Spleen (tissue), 11 donors: ENCODE results near the gene C16orf86. TPM values are rescaled to one million over a fixed set of nuclear protein-coding genes. Genes with fewer than 3 reads are reported as not detected.
A peak's percentile ranks its signal among the peaks of the same experiment; 100 is the strongest.
"Not testable (repeated sequence)": the region's sequence is repeated elsewhere in the genome, so short reads cannot be mapped to it uniquely, and the experiment has no call there.

Experiments
- DNase-seq: peaks from one replicate; pipeline ENCODE4 v3.0.0-alpha.2; 2020
- H3K27ac ChIP-seq, 8 donors: fragments of 200-600 bp; sonication (generic) in 7 of 8; 1 replicate in 4 of 8; 2 replicates in 4 of 8; pipeline versions ENCODE4 v1.5.0 to v1.8.0; 2016 to 2021; ENCODE audit warnings: inconsistent platforms in 4 of 8, mild to moderate bottlenecking in 4 of 8, moderate library complexity in 1 of 8
- H3K27me3 ChIP-seq, 7 donors: fragments of 200-600 bp; sonication (generic) in 6 of 7; replicated peaks in 1 of 7; 1 replicate in 4 of 7; 2 replicates in 3 of 7; pipeline versions ENCODE4 v1.5.0 to v1.8.0; 2016 to 2021; ENCODE audit warnings: inconsistent platforms in 3 of 7, mild to moderate bottlenecking in 1 of 7
- H3K36me3 ChIP-seq, 6 donors: fragments of 200-600 bp; sonication (generic) in 5 of 6; 1 replicate in 4 of 6; 2 replicates in 2 of 6; pipeline versions ENCODE4 v1.5.0 to v1.8.0; 2016 to 2021; ENCODE audit warnings: inconsistent platforms in 2 of 6
- H3K4me1 ChIP-seq, 6 donors: fragments of 200-600 bp; sonication (generic) in 5 of 6; 1 replicate in 3 of 6; 2 replicates in 3 of 6; pipeline versions ENCODE4 v1.5.0 to v1.8.0; 2016 to 2021; ENCODE audit warnings: inconsistent platforms in 3 of 6
- H3K4me3 ChIP-seq, 8 donors: fragments of 200-600 bp; sonication (generic) in 7 of 8; 1 replicate in 4 of 8; 2 replicates in 4 of 8; pipeline versions ENCODE4 v1.5.0 to v1.8.0; 2016 to 2021; ENCODE audit warnings: inconsistent platforms in 4 of 8, mild to moderate bottlenecking in 4 of 8, moderate library complexity in 2 of 8
- H3K9me3 ChIP-seq, 8 donors: fragments of 200-600 bp; sonication (generic) in 7 of 8; 1 replicate in 4 of 8; 2 replicates in 4 of 8; pipeline versions ENCODE4 v1.5.0 to v1.8.0; 2016 to 2021; ENCODE audit warnings: inconsistent platforms in 4 of 8
- POLR2A ChIP-seq, 3 donors: fragments of 450-650 bp; IDR thresholded peaks; one replicate each; pipeline ENCODE4 v1.5.1; 2017; ENCODE audit warnings: antibody characterized with exemption in 3 of 3, mild to moderate bottlenecking in 1 of 3
- POLR2AphosphoS5 ChIP-seq, 3 donors: sonication (generic); formaldehyde crosslinking; IDR thresholded peaks; one replicate each; pipeline ENCODE4 v1.5.1; 2017; ENCODE audit warnings: antibody characterized with exemption in 3 of 3
- WGBS, 5 donors: extraction: QIAGEN DNeasy Blood & Tissue Kit in 3 of 5; methylation state at CpG; one replicate each; pipeline versions ENCODE4 v1.1.5 to v1.1.7; 2013 to 2018; 5-methylcytosine and 5-hydroxymethylcytosine counted together
- intact Hi-C: fragments of 100-400 bp; cut with DNase I; formaldehyde crosslinking; loops from one replicate; pipeline ENCODE4 v1.15.0; 2023; ENCODE audit warnings: low total_unique reads
- polyA plus RNA-seq, 3 donors: library from polyadenylated mRNA; stranded (reverse); fragments of 200-250 nt; gene quantifications; one replicate each; pipeline ENCODE4 v1.2.1, GENCODE V29; 2013
- total RNA-seq, 7 donors: library from RNA; depleted of rRNA in 3 of 7; stranded (reverse); fragments of >200 nt in 3 of 7; fragmentation: NEBNext Ultra II Directional in 4 of 7; extraction: Animal tissue kit (Norgen Biotek cat#: 25700) in 4 of 7; gene quantifications; one replicate each; pipeline versions ENCODE4 v1.1.0 to v1.2.1, GENCODE V29; 2016 to 2021
- TF ChIP-seq, protein P1 (sequence below), 11 experiments: fragments of 200-600 bp in 7 of 11; fragments of 450-650 bp in 4 of 11; sonication (generic) in 4 of 11; IDR thresholded peaks in 8 of 11; conservative IDR thresholded peaks in 3 of 11; 1 replicate in 7 of 11; 2 replicates in 4 of 11; pipeline versions ENCODE4 v1.4.0 to v1.8.0; 2016 to 2021; ENCODE audit warnings: antibody characterized with exemption in 11 of 11, inconsistent platforms in 4 of 11, mild to moderate bottlenecking in 1 of 11
- donor health status: healthy with polysubstance abuse.
- donor health status: DM: no; HTN: no; CAD: no; lungs with moderate emphysema.
- donor health status: DM: no; HTN: no; CAD: no.
- donor health status: Bipolar disorder and iron deficiency.
- donor health status: healthy.
- donor health status: DM: no; HTN: no; CAD: no.
- donor health status: DM: yes; HTN: yes; CAD: no.

C16orf86 gene
- total and polyA plus RNA-seq, 10 donors: 5.2 to 17.3 (median 8.9) TPM

DNA sequence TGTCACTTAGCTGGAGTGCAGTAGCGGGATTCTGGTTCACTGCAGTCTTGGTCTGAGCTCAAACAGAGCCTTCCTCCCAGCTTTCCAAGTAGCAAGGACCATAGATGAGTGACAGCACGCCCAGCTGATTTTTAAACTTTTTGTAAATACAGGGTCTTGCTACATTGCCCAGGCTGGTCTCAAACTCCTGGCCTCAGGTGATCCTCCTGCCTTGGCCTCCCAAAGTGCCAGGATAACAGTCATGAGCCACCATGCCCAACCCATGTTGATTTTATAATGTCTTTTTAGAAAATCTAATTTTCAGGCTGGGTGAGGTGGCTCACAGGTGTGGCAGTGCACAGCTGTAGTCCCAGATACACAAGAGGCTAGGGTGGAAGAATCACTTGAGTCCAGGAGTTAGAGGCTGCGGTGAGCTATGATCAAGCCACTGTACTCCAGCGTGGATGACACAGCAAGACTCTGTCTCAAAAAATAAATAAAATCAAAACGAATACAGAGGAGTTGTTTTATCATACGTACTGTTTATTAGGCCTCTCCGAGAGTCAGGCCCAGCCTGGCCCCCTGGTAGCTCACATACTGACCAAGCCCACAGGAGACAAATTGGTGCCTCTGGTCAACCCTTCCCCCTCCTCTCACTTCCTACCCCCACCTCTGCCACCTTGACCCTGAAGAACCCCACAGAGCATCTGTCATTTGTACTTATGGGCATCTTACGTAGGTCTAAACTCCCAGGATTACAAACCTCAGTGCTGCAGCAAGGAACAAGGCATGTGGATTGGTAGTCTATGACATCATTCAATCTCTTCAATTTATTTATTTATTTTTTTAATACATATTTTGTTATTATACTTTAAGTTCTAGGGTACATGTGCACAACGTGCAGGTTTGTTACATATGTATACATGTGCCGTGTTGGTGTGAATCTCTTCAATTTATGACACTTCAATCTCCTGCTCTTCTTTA lies 13.6 kb downstream of the C16orf86 start:
- peaks cover 0 to 56% (median 37%) of the 10 kb centered on the region in 6 donors for H3K4me1 ChIP-seq
- 93 to 97% (median 95%) methylated on average over 10 of the region's 10 CpGs for WGBS, 5 donors
- no peaks in the 10 kb centered on the region for H3K9me3 ChIP-seq
- intact Hi-C loops: loop anchor here (10.0 kb wide), 1 partner anchor 245 kb away; no protein-coding TSS in a partner anchor
- peaks cover 0 to 76% (median 17%) of the 10 kb centered on the region in 6 donors for H3K36me3 ChIP-seq
- no peak for TF ChIP-seq POLR2A (IDR thresholded peaks at IDR 0.05)
- TF ChIP-seq, protein P1, sequence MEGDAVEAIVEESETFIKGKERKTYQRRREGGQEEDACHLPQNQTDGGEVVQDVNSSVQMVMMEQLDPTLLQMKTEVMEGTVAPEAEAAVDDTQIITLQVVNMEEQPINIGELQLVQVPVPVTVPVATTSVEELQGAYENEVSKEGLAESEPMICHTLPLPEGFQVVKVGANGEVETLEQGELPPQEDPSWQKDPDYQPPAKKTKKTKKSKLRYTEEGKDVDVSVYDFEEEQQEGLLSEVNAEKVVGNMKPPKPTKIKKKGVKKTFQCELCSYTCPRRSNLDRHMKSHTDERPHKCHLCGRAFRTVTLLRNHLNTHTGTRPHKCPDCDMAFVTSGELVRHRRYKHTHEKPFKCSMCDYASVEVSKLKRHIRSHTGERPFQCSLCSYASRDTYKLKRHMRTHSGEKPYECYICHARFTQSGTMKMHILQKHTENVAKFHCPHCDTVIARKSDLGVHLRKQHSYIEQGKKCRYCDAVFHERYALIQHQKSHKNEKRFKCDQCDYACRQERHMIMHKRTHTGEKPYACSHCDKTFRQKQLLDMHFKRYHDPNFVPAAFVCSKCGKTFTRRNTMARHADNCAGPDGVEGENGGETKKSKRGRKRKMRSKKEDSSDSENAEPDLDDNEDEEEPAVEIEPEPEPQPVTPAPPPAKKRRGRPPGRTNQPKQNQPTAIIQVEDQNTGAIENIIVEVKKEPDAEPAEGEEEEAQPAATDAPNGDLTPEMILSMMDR (IDR thresholded peaks at IDR 0.05 in 8 of 11, conservative IDR thresholded peaks at IDR 0.05 in 3 of 11): no peak
- TF ChIP-seq POLR2AphosphoS5 (IDR thresholded peaks at IDR 0.05): no peak
- H3K4me3 ChIP-seq: no peak overlapping the region
- H3K27me3 ChIP-seq: no peaks in the 10 kb centered on the region
- DNase-seq: peak; percentile 10
- peak overlapping the region in 1 of 8 donors; percentile 24 for H3K27ac ChIP-seq

DNA sequence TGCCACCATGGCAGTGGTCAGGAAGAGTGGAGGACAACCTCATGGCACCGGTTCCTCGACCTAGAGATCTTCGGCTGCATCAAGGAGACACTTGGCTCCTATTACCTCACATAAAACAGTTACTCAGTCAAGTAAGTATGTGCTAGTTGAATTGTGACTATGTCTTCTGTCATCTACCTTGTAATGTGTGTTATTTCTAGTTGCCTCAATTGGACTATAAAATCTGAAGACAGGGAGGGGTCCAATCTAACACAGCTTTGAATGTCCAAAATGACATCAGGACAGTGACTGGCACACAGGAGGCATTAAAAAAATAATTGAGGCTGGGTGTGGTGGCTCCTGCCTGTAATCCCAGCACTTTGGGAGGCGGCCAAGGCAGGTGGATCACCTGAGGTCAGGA lies 17.2 kb downstream of the C16orf86 start:
- TF ChIP-seq POLR2A (IDR thresholded peaks at IDR 0.05) (no peak), POLR2AphosphoS5 (IDR thresholded peaks at IDR 0.05) (no peak)
- TF ChIP-seq, protein P1 (IDR thresholded peaks at IDR 0.05 in 8 of 11, conservative IDR thresholded peaks at IDR 0.05 in 3 of 11): no peak
- no peak overlapping the region for H3K4me3 ChIP-seq
- intact Hi-C loops: no loop called here
- H3K4me1 ChIP-seq: peaks cover 11 to 57% (median 30%) of the 10 kb centered on the region in 6 donors
- H3K9me3 ChIP-seq: no peaks in the 10 kb centered on the region
- peaks cover 0 to 60% (median 12%) of the 10 kb centered on the region in 6 donors for H3K36me3 ChIP-seq
- H3K27ac ChIP-seq: peak overlapping the region; percentile 36 to 89 (median 81)
- no peak for DNase-seq
- H3K27me3 ChIP-seq: no peaks in the 10 kb centered on the region
- WGBS, 5 donors: 87 to 96% (median 87%) methylated on average over 4 of the region's 4 CpGs

DNA sequence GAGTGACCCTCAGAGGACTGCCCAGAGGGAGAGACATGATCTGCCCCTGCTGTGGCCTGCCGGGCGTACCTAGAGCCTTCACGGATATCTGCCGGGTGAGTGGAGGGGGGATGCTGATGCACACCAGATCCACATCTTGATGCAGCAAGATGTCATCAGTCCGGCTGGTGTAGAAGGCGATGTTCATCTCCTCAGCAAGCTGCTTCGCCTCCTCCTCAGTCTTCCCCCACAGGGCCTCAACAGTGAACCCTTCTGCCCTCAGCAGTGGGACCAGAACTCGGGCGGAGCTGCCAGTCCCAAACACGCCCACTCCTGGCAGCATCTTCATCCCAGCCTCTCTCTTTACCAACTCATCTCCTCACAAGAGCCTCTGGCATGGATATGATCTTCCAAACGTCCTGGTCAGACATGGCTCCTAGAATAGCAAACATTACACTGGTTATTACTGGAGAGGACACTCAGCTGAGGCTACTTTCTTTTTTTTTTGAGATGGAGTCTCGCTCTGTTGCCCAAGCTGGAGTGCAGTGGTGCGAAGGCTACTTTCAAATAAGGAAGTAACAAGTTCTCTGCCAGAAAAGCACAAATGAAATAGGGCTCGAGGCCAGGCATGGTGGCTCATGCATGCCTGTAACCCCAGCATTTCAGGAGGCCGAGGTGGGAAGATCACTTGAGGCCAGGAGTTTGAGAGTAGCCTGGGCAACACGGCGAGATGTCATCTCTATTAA lies 18.9 kb downstream of the C16orf86 start:
- TF ChIP-seq POLR2A (IDR thresholded peaks at IDR 0.05) (no peak), POLR2AphosphoS5 (IDR thresholded peaks at IDR 0.05) (no peak)
- TF ChIP-seq, protein P1 (IDR thresholded peaks at IDR 0.05 in 8 of 11, conservative IDR thresholded peaks at IDR 0.05 in 3 of 11): no peak
- Histone ChIP-seq H3K4me3 (peak overlapping the region in 1 of 8 donors; percentile 18), H3K36me3 (peaks cover 0 to 48% (median 12%) of the 10 kb centered on the region in 6 donors), H3K27me3 (no peaks in the 10 kb centered on the region), H3K9me3 (no peaks in the 10 kb centered on the region), H3K4me1 (peaks cover 11 to 62% (median 30%) of the 10 kb centered on the region in 6 donors), H3K27ac (peak overlapping the region; percentile 32 to 89 (median 81))
- DNase-seq: no peak
- WGBS, 5 donors: 68 to 73% (median 71%) methylated on average over 16 to 17 of the region's 17 CpGs
- intact Hi-C loops: no loop called here

DNA sequence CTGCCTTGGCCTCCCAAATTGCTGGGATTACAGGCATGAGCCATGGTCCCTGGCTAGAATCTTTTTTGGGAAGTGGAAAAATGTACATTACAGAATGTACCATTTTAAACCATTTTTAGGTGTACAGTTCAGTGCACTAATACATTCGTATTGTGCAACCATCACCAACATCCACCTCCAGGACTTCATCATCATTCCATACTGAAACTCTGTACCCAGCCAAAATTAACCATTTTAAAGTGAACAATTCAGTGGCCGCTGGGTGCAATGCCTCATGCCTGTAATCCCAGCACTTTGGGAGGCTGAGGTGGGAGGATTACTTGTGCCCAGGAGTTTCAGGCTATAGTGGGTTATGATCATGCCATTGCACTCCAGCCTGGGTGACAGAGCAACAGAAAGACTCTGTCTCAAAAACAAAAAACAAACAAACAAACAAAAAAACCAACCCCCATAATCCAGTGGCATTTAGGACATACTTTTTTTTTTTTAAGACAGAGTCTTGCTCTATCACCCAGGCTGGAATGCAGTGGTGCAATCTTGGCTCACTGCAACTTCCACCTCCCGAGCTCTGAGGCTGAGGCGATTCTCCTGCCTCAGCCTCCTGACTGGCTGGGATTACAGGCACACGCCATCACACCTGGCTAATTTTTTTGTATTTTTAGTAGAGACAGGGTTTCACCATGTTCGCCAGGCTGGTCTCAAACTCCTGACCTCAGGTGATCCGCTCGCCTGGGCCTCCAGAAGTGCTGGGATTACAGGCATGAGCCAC lies 27.1 kb downstream of the C16orf86 start:
- H3K27me3 ChIP-seq, H3K9me3 ChIP-seq, intact Hi-C loops, H3K4me3 ChIP-seq: not testable (repeated sequence)
- DNase-seq: peak; percentile 58
- H3K36me3 ChIP-seq: peaks cover 0 to 18% (median 4%) of the 10 kb centered on the region in 6 donors
- H3K4me1 ChIP-seq: peaks cover 0 to 58% (median 28%) of the 10 kb centered on the region in 6 donors
- 83 to 94% (median 89%) methylated on average over 8 of the region's 8 CpGs for WGBS, 5 donors
- H3K27ac ChIP-seq: peak overlapping the region in 3 of 8 donors; percentile 13 to 33 (median 18)
